HepG2 (cell line): ENCODE data around the gene ZNF782. TPM values are rescaled to one million over a fixed set of nuclear protein-coding genes. Genes with fewer than 3 reads are reported as not detected.

ENCODE experiments used
- AKAP8 ChIP-seq: sonication (generic); formaldehyde crosslinking; IDR thresholded peaks from 2 replicates; pipeline ENCODE4 v1.5.1; 2020; ENCODE audit warnings: mild to moderate bottlenecking, missing genetic modification reagents
- KDM2A ChIP-seq: sonication (generic); formaldehyde crosslinking; IDR thresholded peaks from 2 replicates; pipeline ENCODE4 v1.4.0; 2020; ENCODE audit warnings: low read depth, missing genetic modification reagents, borderline replicate concordance
- MED13 ChIP-seq: sonication (generic); formaldehyde crosslinking; IDR thresholded peaks from 2 replicates; pipeline ENCODE4 v1.5.0; 2020; ENCODE audit warnings: missing genetic modification reagents
- PLRG1 ChIP-seq: fragments of 450-650 bp; conservative IDR thresholded peaks from 2 replicates; pipeline ENCODE4 v1.6.1; 2016
- RBAK ChIP-seq: sonication (generic); formaldehyde crosslinking; IDR thresholded peaks from 2 replicates; pipeline ENCODE4 v1.5.1; 2020; ENCODE audit warnings: mild to moderate bottlenecking, missing genetic modification reagents
- SIX4 ChIP-seq: sonication (generic); formaldehyde crosslinking; IDR thresholded peaks from 2 replicates; pipeline ENCODE4 v1.4.0; 2020; ENCODE audit warnings: missing genetic modification reagents
- TCF7 ChIP-seq: sonication (generic); IDR thresholded peaks from 2 replicates; pipeline ENCODE4 v1.6.1; 2016; ENCODE audit warnings: antibody characterized with exemption, low read depth
- ZBTB7B ChIP-seq: sonication (generic); formaldehyde crosslinking; IDR thresholded peaks from 2 replicates; pipeline ENCODE4 v1.4.0; 2020; ENCODE audit warnings: missing genetic modification reagents
- ZNF121 ChIP-seq: sonication (generic); formaldehyde crosslinking; IDR thresholded peaks from 2 replicates; pipeline ENCODE4 v1.5.0; 2020; ENCODE audit warnings: mild to moderate bottlenecking, missing genetic modification reagents
- ZNF180 ChIP-seq: sonication (generic); formaldehyde crosslinking; IDR thresholded peaks from 2 replicates; pipeline ENCODE4 v1.4.0; 2020; ENCODE audit warnings: low read depth, missing genetic modification reagents, borderline replicate concordance
- ZNF883 ChIP-seq: sonication (generic); formaldehyde crosslinking; IDR thresholded peaks from 2 replicates; pipeline ENCODE4 v1.5.1; 2020; ENCODE audit warnings: mild to moderate bottlenecking, missing genetic modification reagents; ENCODE audit errors: not compliant biosample characterization
- polyA plus RNA-seq, 8 experiments: library from polyadenylated mRNA; depleted of rRNA in 3 of 8; stranded (reverse) in 7 of 8; unstranded in 1 of 8; fragments of >200 nt; fragmentation: Illumina TruSeq in 4 of 8; extraction: Trizol in 4 of 8; gene quantifications; 2 replicates each; pipeline versions ENCODE4 v1.2.1 to v1.2.3, GENCODE V29; 2011 to 2016; ENCODE audit warnings: low read depth in 4 of 8, missing spikeins in 1 of 8, mixed read lengths in 1 of 8; ENCODE audit not compliant: insufficient read depth in 1 of 8
- total RNA-seq, 5 experiments: library from RNA; depleted of rRNA; stranded (reverse); fragments of >200 nt; fragmentation: Illumina TruSeq; extraction: Trizol; gene quantifications; 2 replicates each; pipeline ENCODE4 v1.2.3, GENCODE V29; 2016; ENCODE audit warnings: low read depth in 1 of 5
- TF ChIP-seq, protein P1 (sequence below): IDR thresholded peaks from 2 replicates; pipeline ENCODE4 v1.6.1; 2012; ENCODE audit warnings: low read length, improper control_type of control experiment
- TF ChIP-seq, protein P2 (sequence below): IDR thresholded peaks from 2 replicates; pipeline ENCODE4 v1.6.1; 2016; ENCODE audit warnings: missing biosample characterization, missing genetic modification reagents, low read depth
- TF ChIP-seq, protein P3 (sequence below), 2 experiments: fragments of 450-650 bp in 1 of 2; sonication (generic) in 1 of 2; formaldehyde crosslinking; IDR thresholded peaks; 2 replicates each; pipeline versions ENCODE4 v1.5.0 to v1.8.0; 2020 to 2022; ENCODE audit warnings: mild to moderate bottlenecking in 1 of 2, missing genetic modification reagents in 1 of 2
- TF ChIP-seq, protein P4 (sequence below): sonication (generic); formaldehyde crosslinking; IDR thresholded peaks from 2 replicates; pipeline ENCODE4 v1.4.0; 2020; ENCODE audit warnings: low read depth, mild to moderate bottlenecking, missing genetic modification reagents
- TF ChIP-seq, protein P5 (sequence below): sonication (generic); formaldehyde crosslinking; IDR thresholded peaks from 2 replicates; pipeline ENCODE4 v1.5.0; 2020; ENCODE audit warnings: mild to moderate bottlenecking, missing genetic modification reagents

ZNF782 gene
- total and polyA plus RNA-seq, 2 of the 13 experiments (the other 11 are each of a cell fraction or from before 2014, with no cell fraction given) = 1.4 to 4.9 TPM

DNA sequence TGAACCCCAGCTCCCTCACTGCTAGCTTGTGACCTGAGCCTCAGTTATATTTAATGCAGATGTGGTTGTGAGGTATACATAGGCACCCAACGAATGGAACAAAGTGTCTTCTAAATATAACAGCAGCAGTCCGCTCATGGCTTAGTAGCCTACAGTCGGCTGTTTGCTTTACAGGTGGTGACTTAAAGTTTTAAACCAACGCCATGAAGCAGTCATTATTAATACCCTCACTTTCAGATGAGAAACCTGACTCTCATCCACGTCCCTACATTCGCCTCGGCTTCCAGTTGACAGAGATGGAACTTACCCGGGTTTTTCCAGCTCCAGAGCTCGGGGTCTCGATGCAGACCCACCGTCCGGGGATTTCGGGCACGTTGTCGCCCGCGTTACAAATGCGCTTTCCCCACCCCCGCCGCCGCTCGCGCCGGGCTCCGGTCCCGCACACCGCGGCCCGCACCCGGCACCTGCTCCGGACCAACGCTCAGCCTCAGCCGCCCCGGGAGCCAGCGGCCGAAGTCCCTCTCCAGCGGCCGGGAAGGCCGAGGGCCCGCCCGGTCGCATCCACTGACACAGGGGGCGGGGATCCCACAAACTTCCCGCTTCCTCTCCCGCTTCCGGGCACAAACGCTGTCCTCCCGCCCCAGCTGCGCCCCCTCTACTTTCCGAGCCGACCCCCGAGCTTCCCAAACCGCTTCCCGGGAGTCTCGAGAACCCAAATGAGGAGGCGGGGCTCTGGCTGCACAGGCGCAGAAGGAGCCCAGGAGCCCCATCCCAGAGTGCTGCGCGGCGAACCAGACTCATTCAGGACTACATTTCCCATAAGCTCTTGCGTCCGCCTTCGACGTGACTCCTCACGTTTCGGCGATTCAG is at the start of gene ZNF782 (continued):
- TF ChIP-seq, protein P1, sequence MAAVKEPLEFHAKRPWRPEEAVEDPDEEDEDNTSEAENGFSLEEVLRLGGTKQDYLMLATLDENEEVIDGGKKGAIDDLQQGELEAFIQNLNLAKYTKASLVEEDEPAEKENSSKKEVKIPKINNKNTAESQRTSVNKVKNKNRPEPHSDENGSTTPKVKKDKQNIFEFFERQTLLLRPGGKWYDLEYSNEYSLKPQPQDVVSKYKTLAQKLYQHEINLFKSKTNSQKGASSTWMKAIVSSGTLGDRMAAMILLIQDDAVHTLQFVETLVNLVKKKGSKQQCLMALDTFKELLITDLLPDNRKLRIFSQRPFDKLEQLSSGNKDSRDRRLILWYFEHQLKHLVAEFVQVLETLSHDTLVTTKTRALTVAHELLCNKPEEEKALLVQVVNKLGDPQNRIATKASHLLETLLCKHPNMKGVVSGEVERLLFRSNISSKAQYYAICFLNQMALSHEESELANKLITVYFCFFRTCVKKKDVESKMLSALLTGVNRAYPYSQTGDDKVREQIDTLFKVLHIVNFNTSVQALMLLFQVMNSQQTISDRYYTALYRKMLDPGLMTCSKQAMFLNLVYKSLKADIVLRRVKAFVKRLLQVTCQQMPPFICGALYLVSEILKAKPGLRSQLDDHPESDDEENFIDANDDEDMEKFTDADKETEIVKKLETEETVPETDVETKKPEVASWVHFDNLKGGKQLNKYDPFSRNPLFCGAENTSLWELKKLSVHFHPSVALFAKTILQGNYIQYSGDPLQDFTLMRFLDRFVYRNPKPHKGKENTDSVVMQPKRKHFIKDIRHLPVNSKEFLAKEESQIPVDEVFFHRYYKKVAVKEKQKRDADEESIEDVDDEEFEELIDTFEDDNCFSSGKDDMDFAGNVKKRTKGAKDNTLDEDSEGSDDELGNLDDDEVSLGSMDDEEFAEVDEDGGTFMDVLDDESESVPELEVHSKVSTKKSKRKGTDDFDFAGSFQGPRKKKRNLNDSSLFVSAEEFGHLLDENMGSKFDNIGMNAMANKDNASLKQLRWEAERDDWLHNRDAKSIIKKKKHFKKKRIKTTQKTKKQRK = no peak
- TF ChIP-seq, protein P2, sequence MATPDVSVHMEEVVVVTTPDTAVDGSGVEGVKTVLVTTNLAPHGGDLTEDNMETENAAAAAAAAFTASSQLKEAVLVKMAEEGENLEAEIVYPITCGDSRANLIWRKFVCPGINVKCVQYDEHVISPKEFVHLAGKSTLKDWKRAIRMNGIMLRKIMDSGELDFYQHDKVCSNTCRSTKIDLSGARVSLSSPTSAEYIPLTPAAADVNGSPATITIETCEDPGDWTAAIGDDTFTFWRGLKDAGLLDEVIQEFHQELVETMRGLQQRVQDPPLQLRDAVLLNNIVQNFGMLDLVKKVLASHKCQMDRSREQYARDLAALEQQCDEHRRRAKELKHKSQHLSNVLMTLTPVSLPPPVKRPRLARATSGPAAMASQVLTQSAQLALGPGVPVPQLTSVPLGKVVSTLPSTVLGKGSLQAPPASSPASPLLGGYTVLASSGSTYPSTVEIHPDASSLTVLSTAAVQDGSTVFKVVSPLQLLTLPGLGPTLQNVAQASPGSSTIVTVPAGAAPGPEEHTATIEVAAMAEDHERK (CRISPR knock-in tag) = peak; percentile 88
- TF ChIP-seq ZNF883 (CRISPR knock-in tag) (peak; percentile 81), KDM2A (CRISPR knock-in tag) (peak; percentile 86), AKAP8 (CRISPR knock-in tag) (no peak), ZNF180 (CRISPR knock-in tag) (no peak), SIX4 (CRISPR knock-in tag) (no peak), RBAK (CRISPR knock-in tag) (no peak), MED13 (CRISPR knock-in tag) (peak; percentile 3; the same call in 1 of the 2 replicates), PLRG1 (no peak), TCF7 (no peak), ZBTB7B (CRISPR knock-in tag) (peak; percentile 99), ZNF121 (CRISPR knock-in tag) (no peak)
- TF ChIP-seq, protein P3, sequence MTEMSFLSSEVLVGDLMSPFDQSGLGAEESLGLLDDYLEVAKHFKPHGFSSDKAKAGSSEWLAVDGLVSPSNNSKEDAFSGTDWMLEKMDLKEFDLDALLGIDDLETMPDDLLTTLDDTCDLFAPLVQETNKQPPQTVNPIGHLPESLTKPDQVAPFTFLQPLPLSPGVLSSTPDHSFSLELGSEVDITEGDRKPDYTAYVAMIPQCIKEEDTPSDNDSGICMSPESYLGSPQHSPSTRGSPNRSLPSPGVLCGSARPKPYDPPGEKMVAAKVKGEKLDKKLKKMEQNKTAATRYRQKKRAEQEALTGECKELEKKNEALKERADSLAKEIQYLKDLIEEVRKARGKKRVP (CRISPR knock-in tag; IDR thresholded peaks at IDR 0.05) = no peak
- TF ChIP-seq, protein P4, sequence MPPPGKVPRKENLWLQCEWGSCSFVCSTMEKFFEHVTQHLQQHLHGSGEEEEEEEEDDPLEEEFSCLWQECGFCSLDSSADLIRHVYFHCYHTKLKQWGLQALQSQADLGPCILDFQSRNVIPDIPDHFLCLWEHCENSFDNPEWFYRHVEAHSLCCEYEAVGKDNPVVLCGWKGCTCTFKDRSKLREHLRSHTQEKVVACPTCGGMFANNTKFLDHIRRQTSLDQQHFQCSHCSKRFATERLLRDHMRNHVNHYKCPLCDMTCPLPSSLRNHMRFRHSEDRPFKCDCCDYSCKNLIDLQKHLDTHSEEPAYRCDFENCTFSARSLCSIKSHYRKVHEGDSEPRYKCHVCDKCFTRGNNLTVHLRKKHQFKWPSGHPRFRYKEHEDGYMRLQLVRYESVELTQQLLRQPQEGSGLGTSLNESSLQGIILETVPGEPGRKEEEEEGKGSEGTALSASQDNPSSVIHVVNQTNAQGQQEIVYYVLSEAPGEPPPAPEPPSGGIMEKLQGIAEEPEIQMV = 0 out of 2 replicates have a peak, but pooled peaks have one; percentile 5
- TF ChIP-seq, protein P5, sequence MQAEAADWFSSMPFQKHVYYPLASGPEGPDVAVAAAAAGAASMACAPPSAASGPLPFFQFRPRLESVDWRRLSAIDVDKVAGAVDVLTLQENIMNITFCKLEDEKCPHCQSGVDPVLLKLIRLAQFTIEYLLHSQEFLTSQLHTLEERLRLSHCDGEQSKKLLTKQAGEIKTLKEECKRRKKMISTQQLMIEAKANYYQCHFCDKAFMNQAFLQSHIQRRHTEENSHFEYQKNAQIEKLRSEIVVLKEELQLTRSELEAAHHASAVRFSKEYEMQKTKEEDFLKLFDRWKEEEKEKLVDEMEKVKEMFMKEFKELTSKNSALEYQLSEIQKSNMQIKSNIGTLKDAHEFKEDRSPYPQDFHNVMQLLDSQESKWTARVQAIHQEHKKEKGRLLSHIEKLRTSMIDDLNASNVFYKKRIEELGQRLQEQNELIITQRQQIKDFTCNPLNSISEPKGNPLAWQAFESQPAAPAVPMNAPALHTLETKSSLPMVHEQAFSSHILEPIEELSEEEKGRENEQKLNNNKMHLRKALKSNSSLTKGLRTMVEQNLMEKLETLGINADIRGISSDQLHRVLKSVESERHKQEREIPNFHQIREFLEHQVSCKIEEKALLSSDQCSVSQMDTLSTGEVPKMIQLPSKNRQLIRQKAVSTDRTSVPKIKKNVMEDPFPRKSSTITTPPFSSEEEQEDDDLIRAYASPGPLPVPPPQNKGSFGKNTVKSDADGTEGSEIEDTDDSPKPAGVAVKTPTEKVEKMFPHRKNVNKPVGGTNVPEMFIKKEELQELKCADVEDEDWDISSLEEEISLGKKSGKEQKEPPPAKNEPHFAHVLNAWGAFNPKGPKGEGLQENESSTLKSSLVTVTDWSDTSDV (CRISPR knock-in tag) = no peak
